Activated T-cell treated with anti-CD3 and anti-CD28 coated beads, Interleukin-2, amount 50 U/mL, for 4 hours (primary cell): ENCODE results near the gene EYS. TPM values are rescaled to one million over a fixed set of nuclear protein-coding genes. Genes with fewer than 3 reads are reported as not detected.
"Not testable (repeated sequence)": the region's sequence is repeated elsewhere in the genome, so short reads cannot be mapped to it uniquely, and the experiment has no call there.

Source experiments
- ATAC-seq, 2 donors: fragments of 200-7000 bp; cut with Tn5 transposase; one replicate each; pipeline ENCODE4 v1.10.0; 2021
- DNase-seq: peaks from one replicate; pipeline ENCODE4 v3.0.0-alpha.2; 2020
- H3K27me3 Mint-ChIP-seq: one replicate; pipeline ENCODE4 v1.8.0; 2021; ENCODE audit warnings: low read depth, mixed read lengths
- H3K36me3 Mint-ChIP-seq: one replicate; pipeline ENCODE4 v1.8.0; 2022; ENCODE audit warnings: mixed read lengths; ENCODE audit not compliant: insufficient read depth
- H3K4me1 Mint-ChIP-seq: one replicate; pipeline ENCODE4 v1.8.0; 2021; ENCODE audit warnings: low read depth, mixed read lengths
- H3K4me3 Mint-ChIP-seq: one replicate; pipeline ENCODE4 v1.8.0; 2021; ENCODE audit warnings: mild to moderate bottlenecking, moderate library complexity, mixed read lengths
- H3K9me3 Mint-ChIP-seq: one replicate; pipeline ENCODE4 v1.8.0; 2021; ENCODE audit warnings: mixed read lengths
- total RNA-seq, 3 donors: library from RNA; stranded (reverse); gene quantifications; one replicate each; pipeline ENCODE4 v1.2.1, GENCODE V29; 2021

The EYS gene
- total RNA-seq, 3 donors from 2014 or later: not detected

GRCh38 chr6:63757275-63757674, 1949.8 kb downstream of the EYS start:
- not testable (repeated sequence) for H3K36me3 Mint-ChIP-seq

GRCh38 chr6:63750400-63750799, 1956.6 kb downstream of the EYS start:
- ATAC-seq: no peak
- DNase-seq: no peak
- Mint-ChIP-seq H3K27me3 (peaks cover 4% of the 10 kb centered on the region), H3K36me3 (peaks cover 17% of the 10 kb centered on the region), H3K9me3 (peaks cover 10% of the 10 kb centered on the region), H3K4me1 (no peaks in the 10 kb centered on the region), H3K4me3 (no peak overlapping the region)

More at GRCh38 chr6:63757275-63757674, 1949.8 kb downstream of the EYS start:
- H3K27me3 Mint-ChIP-seq, ATAC-seq, H3K4me3 Mint-ChIP-seq, DNase-seq, H3K4me1 Mint-ChIP-seq: not testable (repeated sequence)
- H3K9me3 Mint-ChIP-seq: peaks cover 17% of the 10 kb centered on the region

- peaks cover 17% of the 10 kb centered on the region for H3K36me3 Mint-ChIP-seq
- H3K9me3 Mint-ChIP-seq: peaks cover 9% of the 10 kb centered on the region
- no peaks in the 10 kb centered on the region for H3K4me1 Mint-ChIP-seq
- no peak for DNase-seq
- peaks cover 6% of the 10 kb centered on the region for H3K27me3 Mint-ChIP-seq
- no peak for ATAC-seq
- no peak overlapping the region for H3K4me3 Mint-ChIP-seq
These were observed 1961.2 kb downstream of the EYS start for GRCh38 chr6:63745784-63746183.

- no peaks in the 10 kb centered on the region for H3K4me1 Mint-ChIP-seq
- DNase-seq: no peak
- no peak overlapping the region for H3K4me3 Mint-ChIP-seq
- H3K27me3 Mint-ChIP-seq: peaks cover 6% of the 10 kb centered on the region
- no peak for ATAC-seq
- H3K36me3 Mint-ChIP-seq: peaks cover 12% of the 10 kb centered on the region
- peaks cover 9% of the 10 kb centered on the region for H3K9me3 Mint-ChIP-seq
These were observed 1962.2 kb downstream of the EYS start for GRCh38 chr6:63744810-63745209.

- H3K4me3 Mint-ChIP-seq: no peak overlapping the region
- peaks cover 7% of the 10 kb centered on the region for H3K36me3 Mint-ChIP-seq
- peaks cover 6% of the 10 kb centered on the region for H3K27me3 Mint-ChIP-seq
- no peak for DNase-seq
- ATAC-seq: no peak
- H3K4me1 Mint-ChIP-seq: no peaks in the 10 kb centered on the region
- peaks cover 14% of the 10 kb centered on the region for H3K9me3 Mint-ChIP-seq
These were observed 1963.3 kb downstream of the EYS start for GRCh38 chr6:63743691-63744090.

GRCh38 chr6:63742060-63742459, 1965.0 kb downstream of the EYS start:
- no peaks in the 10 kb centered on the region for H3K36me3 Mint-ChIP-seq
- H3K9me3 Mint-ChIP-seq: peaks cover 10% of the 10 kb centered on the region
- peaks cover 2% of the 10 kb centered on the region for H3K27me3 Mint-ChIP-seq
- no peaks in the 10 kb centered on the region for H3K4me1 Mint-ChIP-seq
- ATAC-seq: no peak
- H3K4me3 Mint-ChIP-seq: no peak overlapping the region
- DNase-seq: no peak

- ATAC-seq (no peak), DNase-seq (no peak)
- Mint-ChIP-seq H3K36me3 (no peaks in the 10 kb centered on the region), H3K27me3 (peaks cover 2% of the 10 kb centered on the region), H3K4me3 (no peak overlapping the region), H3K9me3 (peaks cover 7% of the 10 kb centered on the region), H3K4me1 (no peaks in the 10 kb centered on the region)
These were observed 1966.3 kb downstream of the EYS start for GRCh38 chr6:63740709-63741108.

GRCh38 chr6:63739094-63739687, 1967.8 kb downstream of the EYS start:
- H3K27me3 Mint-ChIP-seq: no peaks in the 10 kb centered on the region
- H3K4me3 Mint-ChIP-seq: no peak overlapping the region
- DNase-seq (no peak), ATAC-seq (no peak)
- H3K4me1 Mint-ChIP-seq: no peaks in the 10 kb centered on the region
- peaks cover 14% of the 10 kb centered on the region for H3K9me3 Mint-ChIP-seq
- peaks cover 5% of the 10 kb centered on the region for H3K36me3 Mint-ChIP-seq

GRCh38 chr6:63738190-63738589, 1968.8 kb downstream of the EYS start:
- not testable (repeated sequence) for H3K27me3 Mint-ChIP-seq, H3K4me3 Mint-ChIP-seq, H3K36me3 Mint-ChIP-seq, H3K4me1 Mint-ChIP-seq, ATAC-seq, DNase-seq
- H3K9me3 Mint-ChIP-seq: peaks cover 14% of the 10 kb centered on the region

- H3K36me3 Mint-ChIP-seq: peaks cover 9% of the 10 kb centered on the region
- no peaks in the 10 kb centered on the region for H3K27me3 Mint-ChIP-seq
- no peak overlapping the region for H3K4me3 Mint-ChIP-seq
- no peak for DNase-seq
- H3K4me1 Mint-ChIP-seq: no peaks in the 10 kb centered on the region
- ATAC-seq: no peak
- H3K9me3 Mint-ChIP-seq: peaks cover 14% of the 10 kb centered on the region
These were observed 1972.1 kb downstream of the EYS start for GRCh38 chr6:63734923-63735322.

- DNase-seq: no peak
- no peak for ATAC-seq
- Mint-ChIP-seq H3K27me3 (no peaks in the 10 kb centered on the region), H3K4me3 (no peak overlapping the region), H3K9me3 (peaks cover 8% of the 10 kb centered on the region), H3K4me1 (no peaks in the 10 kb centered on the region), H3K36me3 (peaks cover 9% of the 10 kb centered on the region)
These were observed 1974.7 kb downstream of the EYS start for GRCh38 chr6:63732336-63732735.

GRCh38 chr6:63731930-63732329, 1975.1 kb downstream of the EYS start:
- ATAC-seq: no peak
- Mint-ChIP-seq H3K4me1 (no peaks in the 10 kb centered on the region), H3K9me3 (peaks cover 8% of the 10 kb centered on the region), H3K4me3 (no peak overlapping the region), H3K27me3 (no peaks in the 10 kb centered on the region), H3K36me3 (peaks cover 9% of the 10 kb centered on the region)
- DNase-seq: no peak

GRCh38 chr6:63730311-63730710, 1976.7 kb downstream of the EYS start:
- no peaks in the 10 kb centered on the region for H3K4me1 Mint-ChIP-seq

GRCh38 chr6:63724721-63725120, 1982.3 kb downstream of the EYS start:
- DNase-seq: no peak
- no peak for ATAC-seq
- Mint-ChIP-seq H3K27me3 (no peaks in the 10 kb centered on the region), H3K9me3 (no peaks in the 10 kb centered on the region), H3K36me3 (no peaks in the 10 kb centered on the region), H3K4me3 (no peak overlapping the region), H3K4me1 (no peaks in the 10 kb centered on the region)

More at GRCh38 chr6:63730311-63730710, 1976.7 kb downstream of the EYS start:
- H3K4me3 Mint-ChIP-seq: no peak overlapping the region
- peaks cover 8% of the 10 kb centered on the region for H3K36me3 Mint-ChIP-seq
- DNase-seq: no peak
- peaks cover 3% of the 10 kb centered on the region for H3K9me3 Mint-ChIP-seq
- H3K27me3 Mint-ChIP-seq: no peaks in the 10 kb centered on the region
- no peak for ATAC-seq

GRCh38 chr6:63721181-63721580, 1985.8 kb downstream of the EYS start:
- Mint-ChIP-seq H3K36me3 (no peaks in the 10 kb centered on the region), H3K4me1 (peaks cover 1% of the 10 kb centered on the region), H3K4me3 (no peak overlapping the region), H3K27me3 (no peaks in the 10 kb centered on the region), H3K9me3 (no peaks in the 10 kb centered on the region)
- DNase-seq: no peak
- no peak for ATAC-seq
